Small intestine (tissue), 7 donors: ENCODE measurements around the gene FXYD7. TPM values are rescaled to one million over a fixed set of nuclear protein-coding genes. Genes with fewer than 3 reads are reported as not detected.

Source experiments
- DNase-seq, 2 donors: peaks; one replicate each; pipeline versions ENCODE4 v3.0.0 to v3.0.0-alpha.2; 2013
- FAIRE-seq: peaks from 2 replicates; lab custom pipeline; 2012; peaks lifted over from hg19 to GRCh38; lab: Jason Lieb, UNC
- H3K27ac ChIP-seq, 3 donors: one replicate each; pipeline ENCODE4 v1.5.1; 2013; ENCODE audit warnings: low read length in 2 of 3, mild to moderate bottlenecking in 2 of 3, control low read depth in 1 of 3, inconsistent platforms in 1 of 3, low read depth in 1 of 3, moderate library complexity in 1 of 3
- H3K27me3 ChIP-seq, 3 donors: one replicate each; pipeline ENCODE4 v1.6.1; 2013; ENCODE audit warnings: low read length in 3 of 3, inconsistent platforms in 1 of 3; ENCODE audit not compliant: control insufficient read depth in 3 of 3, insufficient read depth in 3 of 3
- H3K36me3 ChIP-seq, 3 donors: one replicate each; pipeline ENCODE4 v1.6.1; 2013; ENCODE audit warnings: low read length in 3 of 3, inconsistent platforms in 1 of 3, low read depth in 1 of 3, mild to moderate bottlenecking in 1 of 3, moderate library complexity in 1 of 3; ENCODE audit not compliant: control insufficient read depth in 3 of 3, insufficient read depth in 2 of 3
- H3K4me1 ChIP-seq, 3 donors: one replicate each; pipeline ENCODE4 v1.6.1; 2013; ENCODE audit warnings: low read length in 2 of 3, inconsistent platforms in 1 of 3, low read depth in 1 of 3, mild to moderate bottlenecking in 1 of 3, moderate library complexity in 1 of 3; ENCODE audit not compliant: control insufficient read depth in 3 of 3, insufficient read depth in 2 of 3
- H3K4me3 ChIP-seq, 3 donors: one replicate each; pipeline ENCODE4 v1.5.1; 2013; ENCODE audit warnings: low read length in 3 of 3, control low read depth in 1 of 3, inconsistent platforms in 1 of 3, low read depth in 1 of 3, mild to moderate bottlenecking in 1 of 3, moderate library complexity in 1 of 3
- H3K9me3 ChIP-seq, 2 donors: one replicate each; pipeline ENCODE4 v1.6.1; 2013; ENCODE audit warnings: low read depth in 1 of 2, low read length in 1 of 2; ENCODE audit not compliant: control insufficient read depth in 2 of 2, insufficient read depth in 1 of 2
- WGBS, 3 donors: extraction: QIAGEN DNeasy Blood & Tissue Kit; methylation state at CpG; one replicate each; pipeline ENCODE4 v1.1.7; 2013; 5-methylcytosine and 5-hydroxymethylcytosine counted together
- polyA plus RNA-seq, 4 donors: library from polyadenylated mRNA; stranded (reverse) in 3 of 4; unstranded in 1 of 4; fragments of 200-250 nt in 3 of 4; fragments of 120-200 nt in 1 of 4; gene quantifications; one replicate each; pipeline versions ENCODE4 v1.2.1 to v1.2.3, GENCODE V29; 2013
- donor health status: healthy with polysubstance abuse.
- donor health status: control.
- donor health status: control.
- donor health status: Bipolar disorder and iron deficiency.
- donor health status: healthy.

FXYD7 gene
- polyA plus RNA-seq, 4 donors: 0.24 to 0.38 TPM; not detected in 2

DNA sequence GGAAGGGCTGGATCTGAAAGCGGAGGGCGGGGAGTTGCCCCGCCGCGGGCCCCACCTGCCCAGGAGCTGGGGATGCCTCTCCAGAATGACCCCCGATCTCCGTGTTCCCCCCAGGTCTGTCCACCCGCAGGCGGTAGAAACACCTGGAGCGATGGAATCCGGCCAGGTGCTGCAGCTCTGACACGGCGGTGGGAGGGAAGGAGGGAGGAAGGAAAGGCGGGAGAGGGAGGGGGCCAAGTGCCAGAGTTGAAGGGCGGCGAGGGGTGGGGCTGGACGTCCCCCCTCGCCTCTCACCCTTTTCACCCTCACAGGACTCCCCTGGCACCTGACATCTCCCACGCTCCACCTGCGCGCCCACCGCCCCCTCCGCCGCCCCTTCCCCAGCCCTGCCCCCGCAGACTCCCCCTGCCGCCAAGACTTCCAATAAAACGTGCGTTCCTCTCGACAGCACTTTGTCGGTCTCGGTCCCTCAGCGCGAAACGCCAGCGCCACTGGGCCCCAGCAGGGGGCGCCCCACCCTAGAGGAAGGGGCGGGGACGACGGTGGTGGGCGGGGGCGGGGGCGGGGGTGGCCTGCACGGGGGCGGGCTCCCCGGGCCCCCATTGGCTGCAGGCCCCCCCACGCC lies 337 bp upstream of the FXYD7 start:
- WGBS, 3 donors: 2 to 5% (median 3%) methylated on average over 25 to 45 of the region's 46 CpGs
- DNase-seq (peak; percentile 13 to 64), FAIRE-seq (no peak)
- Histone ChIP-seq H3K4me1 (peaks cover 0 to 45% (median 5%) of the 10 kb centered on the region in 3 donors), H3K9me3 (no peaks in the 10 kb centered on the region), H3K27ac (no peak overlapping the region), H3K4me3 (no peak overlapping the region), H3K36me3 (no peaks in the 10 kb centered on the region), H3K27me3 (peaks cover 0 to 49% (median 0%) of the 10 kb centered on the region in 3 donors)

DNA sequence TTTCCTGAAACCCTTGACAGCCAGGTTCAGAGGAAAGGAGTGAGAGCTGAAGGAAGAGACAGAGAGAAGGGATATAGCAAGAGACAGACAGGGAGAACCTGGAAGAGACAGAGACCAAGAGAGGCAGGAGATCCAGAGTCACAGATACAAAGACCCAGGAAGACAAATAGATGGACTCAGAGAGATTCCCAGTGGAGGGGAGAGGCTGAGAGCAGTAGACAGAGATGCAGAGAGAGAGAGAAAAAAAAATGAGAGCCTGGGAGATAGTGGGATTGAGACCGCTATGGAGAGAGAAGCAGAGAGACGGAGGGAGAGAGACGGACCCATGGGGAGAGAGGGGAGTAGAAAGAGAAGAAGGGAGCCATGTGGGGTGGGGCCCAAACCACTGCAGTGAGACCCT lies 763 bp downstream of the FXYD7 start:
- WGBS, 3 donors: 30 to 39% (median 34%) methylated on average over 3 of the region's 3 CpGs
- H3K27me3 ChIP-seq: peaks cover 0 to 49% (median 0%) of the 10 kb centered on the region in 3 donors

GRCh38 chr19:35144259-35144599 lies 1.2 kb downstream of the FXYD7 start:
- Histone ChIP-seq H3K36me3 (no peaks in the 10 kb centered on the region), H3K27ac (no peak overlapping the region), H3K27me3 (peaks cover 0 to 49% (median 0%) of the 10 kb centered on the region in 3 donors), H3K4me1 (peaks cover 0 to 33% (median 5%) of the 10 kb centered on the region in 3 donors), H3K4me3 (no peak overlapping the region), H3K9me3 (no peaks in the 10 kb centered on the region)
- DNase-seq (no peak), FAIRE-seq (no peak)
- 0 to 31% (median 27%) methylated on average over 3 to 6 of the region's 6 CpGs for WGBS, 3 donors

More for the DNA sequence above, 763 bp downstream of the FXYD7 start:
- Histone ChIP-seq H3K36me3 (no peaks in the 10 kb centered on the region), H3K9me3 (no peaks in the 10 kb centered on the region), H3K4me1 (peaks cover 0 to 37% (median 5%) of the 10 kb centered on the region in 3 donors), H3K27ac (no peak overlapping the region), H3K4me3 (no peak overlapping the region)
- DNase-seq: no peak
- FAIRE-seq: no peak

DNA sequence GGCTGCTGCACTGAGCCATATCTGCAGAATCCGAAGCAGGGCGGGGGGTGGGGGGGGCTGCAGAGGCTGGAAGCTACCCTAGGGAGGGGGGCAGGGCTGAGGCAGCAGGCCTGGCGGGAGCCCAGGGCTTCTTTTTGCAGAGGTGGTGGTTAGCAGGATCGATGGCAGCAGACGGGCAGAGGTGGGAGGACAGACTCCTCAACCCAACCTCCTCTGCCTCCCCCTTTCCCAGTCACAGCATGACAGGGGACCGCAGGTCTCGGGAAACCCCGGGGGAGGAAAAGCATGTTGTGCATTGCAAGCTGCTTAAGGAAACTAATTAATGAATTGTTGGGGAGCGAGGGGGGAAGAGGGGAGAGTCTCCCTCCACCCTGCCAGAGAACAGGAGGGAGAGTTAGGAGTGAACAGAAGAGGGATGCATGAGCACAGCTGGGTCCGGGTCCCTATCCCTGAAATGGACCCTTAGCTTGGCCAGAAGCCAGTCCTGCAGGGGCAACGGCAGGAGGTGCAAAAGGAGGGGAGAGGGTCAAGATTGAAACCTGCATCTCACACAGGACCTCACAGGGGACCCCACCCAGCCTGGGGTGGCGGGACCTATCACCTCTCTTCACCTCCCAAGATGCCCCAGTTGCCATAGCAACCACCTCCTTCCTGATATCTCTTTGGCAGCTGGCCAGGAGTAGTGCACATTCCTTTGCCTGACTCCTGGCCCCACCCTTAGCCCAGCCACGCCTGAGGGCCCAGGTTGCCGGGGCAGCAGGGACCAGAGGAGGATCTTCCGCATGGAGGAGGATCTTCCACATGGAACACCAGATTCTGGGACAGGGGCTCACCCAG lies 1.8 kb downstream of the FXYD7 start:
- FAIRE-seq (no peak), DNase-seq (peak; percentile 86 to 93)
- H3K36me3 ChIP-seq: no peaks in the 10 kb centered on the region
- peaks cover 0 to 28% (median 5%) of the 10 kb centered on the region in 3 donors for H3K4me1 ChIP-seq
- no peak overlapping the region for H3K4me3 ChIP-seq
- H3K9me3 ChIP-seq: no peaks in the 10 kb centered on the region
- H3K27me3 ChIP-seq: peaks cover 0 to 46% (median 0%) of the 10 kb centered on the region in 3 donors
- no peak overlapping the region for H3K27ac ChIP-seq
- 8 to 22% (median 14%) methylated on average over 15 of the region's 15 CpGs for WGBS, 3 donors

GRCh38 chr19:35146746-35147459 lies 3.8 kb downstream of the FXYD7 start:
- WGBS, 3 donors: 73 to 77% (median 74%) methylated on average over 7 of the region's 7 CpGs
- Histone ChIP-seq H3K27ac (no peak overlapping the region), H3K27me3 (peaks cover 0 to 31% (median 2%) of the 10 kb centered on the region in 3 donors), H3K9me3 (no peaks in the 10 kb centered on the region), H3K4me3 (no peak overlapping the region), H3K4me1 (peaks cover 0 to 12% (median 5%) of the 10 kb centered on the region in 3 donors), H3K36me3 (no peaks in the 10 kb centered on the region)
- FAIRE-seq (no peak), DNase-seq (no peak)

GRCh38 chr19:35149463-35149862 lies 6.4 kb downstream of the FXYD7 start:
- DNase-seq (no peak), FAIRE-seq (no peak)
- no peaks in the 10 kb centered on the region for H3K9me3 ChIP-seq
- no peaks in the 10 kb centered on the region for H3K36me3 ChIP-seq
- WGBS, 3 donors: 71 to 82% (median 77%) methylated on average over 3 of the region's 3 CpGs
- H3K4me1 ChIP-seq: peaks cover 0 to 13% (median 7%) of the 10 kb centered on the region in 3 donors
- H3K4me3 ChIP-seq: no peak overlapping the region
- H3K27me3 ChIP-seq: peaks cover 0 to 21% (median 2%) of the 10 kb centered on the region in 3 donors
- H3K27ac ChIP-seq: no peak overlapping the region

- WGBS, 3 donors: 53 to 75% (median 56%) methylated on average over 2 of the region's 2 CpGs
- H3K27me3 ChIP-seq: peaks cover 0 to 14% (median 2%) of the 10 kb centered on the region in 3 donors
- no peaks in the 10 kb centered on the region for H3K36me3 ChIP-seq
- H3K4me3 ChIP-seq: no peak overlapping the region
- peaks cover 0 to 10% (median 7%) of the 10 kb centered on the region in 3 donors for H3K4me1 ChIP-seq
- DNase-seq (no peak), FAIRE-seq (no peak)
- H3K27ac ChIP-seq: no peak overlapping the region
- no peaks in the 10 kb centered on the region for H3K9me3 ChIP-seq
These were observed 7.4 kb downstream of the FXYD7 start for GRCh38 chr19:35150445-35150844.
